ENCODE data around the gene SLC25A46. TPM values are rescaled to one million over a fixed set of nuclear protein-coding genes. Genes with fewer than 3 reads are reported as not detected.

Gene SLC25A46
- total RNA-seq, 1 donor from 2014 or later, result 36.9 TPM

DNA sequence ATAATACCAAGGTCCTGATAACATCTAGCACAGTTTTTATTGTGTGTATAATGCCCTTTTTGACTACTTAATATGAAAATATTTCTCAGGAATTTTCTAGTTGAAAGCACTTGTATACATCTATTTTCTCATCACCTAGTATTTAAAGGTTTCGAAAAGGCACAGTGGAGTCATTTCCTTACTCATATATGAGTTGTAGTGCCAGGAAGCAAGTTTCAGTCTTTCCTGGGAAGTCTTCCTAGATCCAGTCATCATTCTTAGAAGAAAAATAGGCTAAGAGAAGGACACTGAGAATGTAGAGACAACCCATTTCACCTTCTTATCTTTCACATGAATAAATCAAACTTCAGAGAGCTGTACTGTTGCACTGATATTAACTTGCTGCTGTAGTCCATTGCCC, 70.2 kb downstream of the SLC25A46 start:
- DNase-seq (ENCODE audit: low spot score in 2 of 2, unreplicated experiment in 2 of 2), result no peak
- Mint-ChIP-seq H3K4me3 (no peak overlapping the region), H3K4me1 (no peaks in the 10 kb centered on the region), H3K9me3 (peaks cover 22% of the 10 kb centered on the region), H3K27ac (no peak overlapping the region), H3K36me3 (no peaks in the 10 kb centered on the region), H3K27me3 (ENCODE audit: low read depth) (peaks cover 2% of the 10 kb centered on the region)
- TF ChIP-seq, protein P1, sequence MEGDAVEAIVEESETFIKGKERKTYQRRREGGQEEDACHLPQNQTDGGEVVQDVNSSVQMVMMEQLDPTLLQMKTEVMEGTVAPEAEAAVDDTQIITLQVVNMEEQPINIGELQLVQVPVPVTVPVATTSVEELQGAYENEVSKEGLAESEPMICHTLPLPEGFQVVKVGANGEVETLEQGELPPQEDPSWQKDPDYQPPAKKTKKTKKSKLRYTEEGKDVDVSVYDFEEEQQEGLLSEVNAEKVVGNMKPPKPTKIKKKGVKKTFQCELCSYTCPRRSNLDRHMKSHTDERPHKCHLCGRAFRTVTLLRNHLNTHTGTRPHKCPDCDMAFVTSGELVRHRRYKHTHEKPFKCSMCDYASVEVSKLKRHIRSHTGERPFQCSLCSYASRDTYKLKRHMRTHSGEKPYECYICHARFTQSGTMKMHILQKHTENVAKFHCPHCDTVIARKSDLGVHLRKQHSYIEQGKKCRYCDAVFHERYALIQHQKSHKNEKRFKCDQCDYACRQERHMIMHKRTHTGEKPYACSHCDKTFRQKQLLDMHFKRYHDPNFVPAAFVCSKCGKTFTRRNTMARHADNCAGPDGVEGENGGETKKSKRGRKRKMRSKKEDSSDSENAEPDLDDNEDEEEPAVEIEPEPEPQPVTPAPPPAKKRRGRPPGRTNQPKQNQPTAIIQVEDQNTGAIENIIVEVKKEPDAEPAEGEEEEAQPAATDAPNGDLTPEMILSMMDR (IDR thresholded peaks at IDR 0.05; ENCODE audit: unreplicated experiment), result no peak

Other genes starting within 250 kb of the SLC25A46 start
- 5.2 to 6.5 TPM (median 5.7 TPM) in 3 replicates for gene TMEM232, start 12.3 kb upstream of the SLC25A46 start, total RNA-seq

Data from mesothelial cell of epicardium (in vitro differentiated cells).